NCI-H510A (cell line): ENCODE data around the gene MTSS2.

ENCODE experiments used
- DNase-seq: peaks from one replicate; lab custom pipeline; 2025; lab: John Stamatoyannopoulos, UW

MTSS2 gene

DNA sequence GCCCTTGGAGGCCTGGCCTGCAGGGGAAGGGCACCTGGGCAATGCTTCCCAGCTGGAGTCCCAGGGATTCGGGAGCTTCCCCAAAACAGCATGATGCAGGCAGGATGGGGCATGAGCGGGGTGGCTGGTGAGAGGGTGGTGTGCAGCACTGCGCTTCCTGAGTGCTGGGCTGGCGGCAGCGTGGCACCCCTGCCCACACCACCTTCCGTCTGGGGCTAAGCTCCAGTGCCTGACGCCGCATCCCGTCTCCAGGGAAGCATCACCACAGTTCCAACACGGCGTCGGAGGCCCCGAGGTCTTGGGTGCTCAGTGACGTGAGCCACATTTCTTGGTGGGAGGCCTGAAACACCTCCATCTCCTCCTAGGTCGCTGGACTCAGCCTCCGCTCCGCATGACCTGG, 13.8 kb upstream of the MTSS2 start:
- no peak for DNase-seq

DNA sequence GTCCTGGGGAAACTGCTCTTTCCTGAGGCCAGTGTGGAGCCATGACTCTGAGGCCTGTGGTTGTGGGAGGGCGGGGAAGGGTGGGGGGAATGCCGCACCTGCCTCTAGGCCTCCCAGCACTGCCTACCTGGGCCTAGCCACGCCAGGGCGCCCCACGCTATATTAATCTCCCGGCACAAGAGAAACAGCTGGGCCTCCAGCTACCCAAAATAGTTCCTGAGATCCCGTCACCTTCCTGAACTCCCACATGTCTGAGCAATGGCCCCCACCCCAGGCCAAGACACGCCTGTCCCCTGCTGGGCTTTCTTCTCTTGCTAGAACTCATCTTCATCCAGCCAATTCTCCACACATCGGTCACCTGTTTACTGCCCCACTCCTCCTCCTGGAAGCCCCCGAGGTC, 13.0 kb upstream of the MTSS2 start:
- no peak for DNase-seq

DNA sequence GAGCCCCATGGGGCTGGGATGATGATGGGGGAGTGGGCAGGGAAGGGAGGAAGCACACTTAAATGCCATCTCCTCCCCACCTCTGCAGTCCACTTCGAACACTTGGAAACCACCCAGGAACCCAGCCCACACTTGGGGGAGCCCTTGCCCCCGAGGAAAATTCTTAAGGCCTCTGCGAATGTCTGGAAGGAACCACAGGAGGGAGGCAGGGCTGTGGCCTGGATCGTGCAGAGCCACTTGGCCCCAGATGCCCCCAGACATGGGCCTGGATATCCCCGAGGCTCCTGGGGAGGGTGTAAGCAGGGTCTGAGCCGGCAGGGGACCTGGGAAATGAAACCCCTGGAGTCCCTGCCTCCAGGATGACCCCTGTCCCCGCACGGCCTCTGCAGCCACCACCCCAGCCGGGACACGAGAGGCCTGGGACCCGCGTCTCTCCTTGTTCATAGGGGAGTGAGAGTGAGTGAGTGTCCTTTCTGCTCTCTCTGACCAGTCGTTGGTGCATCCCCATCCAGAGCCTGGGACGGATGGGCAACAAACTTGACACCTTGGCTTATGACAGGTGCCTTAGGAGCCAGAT, 11.8 kb upstream of the MTSS2 start:
- DNase-seq: no peak

DNA sequence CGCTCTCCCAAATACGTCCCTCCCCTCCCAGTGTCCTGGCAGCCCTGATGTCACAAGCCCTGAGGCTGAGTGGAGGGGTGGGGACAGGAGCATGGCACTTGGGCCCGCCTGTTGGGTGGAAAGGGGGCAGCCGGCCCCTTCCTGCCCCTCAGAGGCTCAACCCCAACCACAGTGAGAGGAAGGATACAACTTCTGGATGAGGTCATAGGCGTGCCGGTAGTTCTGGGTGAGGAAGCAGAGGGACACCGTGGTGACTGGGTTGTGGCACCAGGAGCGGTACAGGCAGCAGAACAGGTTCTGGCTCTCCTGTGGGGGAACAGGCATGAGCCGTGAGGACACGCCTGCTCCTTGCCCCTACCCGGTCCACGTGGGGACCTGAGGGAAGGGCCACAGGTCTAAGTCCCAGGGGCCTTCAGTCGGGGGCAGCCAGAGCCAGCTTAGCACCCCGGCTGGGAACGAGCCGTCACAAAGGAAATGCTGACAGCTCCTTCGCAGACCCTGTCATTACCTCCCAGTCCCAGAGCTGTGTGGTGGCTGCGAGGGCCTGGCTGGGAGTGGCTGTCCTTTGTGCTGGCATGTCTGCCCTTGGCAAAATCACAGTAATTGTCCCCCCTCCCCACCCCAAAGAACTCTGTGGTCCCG, 11.2 kb upstream of the MTSS2 start:
- DNase-seq: no peak

DNA sequence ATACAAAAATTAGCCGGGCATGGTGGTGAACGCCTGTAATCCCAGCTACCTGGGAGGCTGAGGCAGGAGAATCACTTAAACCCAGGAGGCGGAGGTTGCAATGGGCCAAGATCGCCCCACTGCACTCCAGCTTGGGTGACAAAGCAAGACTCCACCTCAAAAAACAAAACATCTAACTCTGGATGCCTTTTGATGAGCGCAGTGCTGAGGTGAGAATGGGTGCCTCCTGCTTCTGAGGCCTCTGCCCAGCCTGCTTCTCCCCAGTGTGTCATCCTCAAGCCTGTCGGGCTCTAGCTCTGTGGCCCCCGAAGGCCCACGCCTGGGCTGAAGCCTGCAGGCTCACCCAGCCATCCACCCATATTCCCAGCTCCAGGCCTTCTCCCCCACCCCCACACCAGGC, 10.5 kb upstream of the MTSS2 start:
- no peak for DNase-seq

DNA sequence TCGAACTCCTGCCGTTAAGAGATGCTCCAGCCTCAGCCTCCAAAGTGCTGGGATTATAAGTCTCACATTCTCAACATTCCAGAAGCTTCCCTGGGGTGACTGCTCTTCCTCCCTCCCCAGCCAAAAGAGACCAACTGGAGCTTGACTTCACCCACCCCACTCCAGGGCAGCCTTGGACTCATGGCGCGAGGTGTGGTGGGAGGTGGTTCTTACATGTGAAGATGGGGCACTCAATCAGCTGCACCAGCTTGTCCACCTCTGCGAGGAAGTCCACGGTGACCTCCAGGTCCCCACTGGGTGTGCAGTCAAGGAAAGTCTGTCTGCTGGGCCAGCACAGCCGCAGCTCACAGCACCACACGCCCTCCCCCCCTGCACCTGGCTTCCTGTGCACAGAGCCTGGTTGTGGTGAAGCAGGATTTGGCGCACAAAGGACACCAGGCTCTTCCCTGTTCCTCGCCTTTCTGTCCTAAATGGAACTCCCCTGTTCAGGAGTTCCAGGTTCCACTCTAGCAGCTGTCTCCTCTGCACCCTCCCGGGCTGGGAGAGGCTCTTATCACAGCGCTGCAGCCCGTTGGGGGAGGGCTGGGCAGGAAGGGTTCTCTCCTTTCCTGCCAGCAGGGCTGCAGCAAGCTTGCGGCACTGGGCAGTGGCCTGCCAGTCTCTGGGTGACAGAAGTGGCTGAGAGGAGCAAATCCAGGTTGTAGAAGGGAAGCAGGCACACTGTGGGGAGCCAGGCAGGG, 9.6 kb upstream of the MTSS2 start:
- DNase-seq: peak; percentile 76

DNA sequence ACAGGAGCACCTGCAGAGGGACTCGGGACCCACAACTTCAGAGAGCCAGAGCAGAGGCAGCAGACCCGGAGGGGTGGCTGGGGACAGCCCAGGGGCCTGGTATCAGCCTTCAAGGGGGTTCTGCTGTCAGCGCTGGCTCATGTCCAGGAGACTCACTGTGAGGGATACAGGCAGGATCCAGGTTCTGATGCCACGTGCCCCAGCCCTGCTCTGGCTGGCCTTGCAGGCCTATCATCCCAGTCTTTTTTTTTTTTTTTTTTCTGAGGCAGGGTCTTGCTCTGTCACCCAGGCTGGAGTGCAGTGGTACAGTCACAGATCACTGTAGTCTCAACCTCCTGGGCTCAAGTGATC, 9.0 kb upstream of the MTSS2 start:
- no peak for DNase-seq

DNA sequence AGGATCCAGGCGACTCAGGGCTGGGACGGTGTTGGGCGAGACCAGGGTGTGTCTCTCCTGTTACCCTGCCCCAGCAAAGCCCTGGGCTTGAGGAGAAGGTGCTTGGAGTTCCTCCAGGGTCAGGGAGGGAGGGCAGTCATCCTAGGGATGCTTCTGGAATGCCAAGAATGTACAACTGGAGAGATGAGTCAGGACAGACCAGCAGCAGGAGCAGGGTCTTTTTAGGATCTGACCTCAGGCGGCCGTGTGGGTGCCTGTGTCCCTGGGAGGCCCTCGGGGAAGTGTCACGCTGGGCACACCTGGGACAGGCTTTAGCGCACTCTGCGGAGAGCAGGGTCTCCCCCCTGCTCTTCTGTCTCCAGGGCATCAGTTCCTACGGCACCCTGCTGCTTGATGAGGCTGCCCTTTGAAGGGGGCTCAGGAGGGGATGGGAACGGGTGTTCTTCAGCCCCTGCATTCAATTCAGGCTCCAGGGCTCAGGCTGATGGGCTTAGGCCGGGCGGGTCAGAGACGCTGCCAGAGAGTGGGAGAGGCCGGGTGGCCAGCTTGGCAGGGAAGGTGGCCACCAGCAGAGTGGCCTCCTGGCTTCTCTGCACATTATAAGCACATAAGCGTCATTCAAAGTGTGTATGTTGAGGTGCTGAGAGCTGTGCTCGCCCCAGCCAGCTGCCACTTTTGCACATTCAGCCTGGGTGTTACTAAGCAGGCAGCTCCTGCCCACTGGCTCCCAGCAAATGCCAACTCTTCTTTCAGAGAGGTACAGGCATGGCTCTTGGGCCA, 8.4 kb upstream of the MTSS2 start:
- no peak for DNase-seq

DNA sequence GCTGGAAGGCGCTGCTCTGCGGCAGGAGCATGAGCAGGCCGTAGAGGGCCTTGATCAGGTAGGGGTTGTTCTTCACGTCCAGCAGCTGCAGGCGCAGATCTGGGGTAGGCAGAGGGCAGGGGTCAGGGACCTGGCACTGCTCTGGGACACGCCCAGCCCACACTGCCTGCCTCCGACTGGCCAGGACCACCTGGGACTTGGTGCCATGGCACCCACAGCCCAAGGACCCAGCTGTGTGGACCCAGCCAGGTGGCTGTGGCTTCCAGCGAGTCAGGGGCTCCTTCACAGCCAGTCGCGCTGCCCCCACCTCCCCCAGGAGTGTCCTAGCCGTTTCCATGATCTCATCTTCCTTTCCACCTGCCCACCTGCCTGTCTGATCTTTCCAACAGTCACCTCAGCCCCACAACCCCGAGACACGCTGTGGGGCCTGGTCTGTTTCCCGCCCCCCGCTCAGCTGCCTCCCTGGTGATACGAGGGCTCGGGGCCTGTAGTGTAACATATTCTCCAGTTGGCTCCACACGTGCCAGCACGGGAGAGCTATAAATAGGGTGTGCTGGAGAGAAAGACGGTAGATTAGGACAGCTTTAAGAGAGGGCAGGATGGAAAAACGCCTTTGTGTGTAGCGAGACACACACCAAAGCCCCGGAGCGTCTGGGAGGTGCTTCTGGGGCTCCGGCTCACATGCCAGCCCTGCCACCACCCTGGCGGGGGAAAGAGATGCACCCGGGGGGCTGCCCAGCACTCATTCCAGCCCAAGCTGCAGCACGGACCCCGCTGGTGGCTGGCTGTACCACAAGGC, 7.2 kb upstream of the MTSS2 start:
- no peak for DNase-seq

DNA sequence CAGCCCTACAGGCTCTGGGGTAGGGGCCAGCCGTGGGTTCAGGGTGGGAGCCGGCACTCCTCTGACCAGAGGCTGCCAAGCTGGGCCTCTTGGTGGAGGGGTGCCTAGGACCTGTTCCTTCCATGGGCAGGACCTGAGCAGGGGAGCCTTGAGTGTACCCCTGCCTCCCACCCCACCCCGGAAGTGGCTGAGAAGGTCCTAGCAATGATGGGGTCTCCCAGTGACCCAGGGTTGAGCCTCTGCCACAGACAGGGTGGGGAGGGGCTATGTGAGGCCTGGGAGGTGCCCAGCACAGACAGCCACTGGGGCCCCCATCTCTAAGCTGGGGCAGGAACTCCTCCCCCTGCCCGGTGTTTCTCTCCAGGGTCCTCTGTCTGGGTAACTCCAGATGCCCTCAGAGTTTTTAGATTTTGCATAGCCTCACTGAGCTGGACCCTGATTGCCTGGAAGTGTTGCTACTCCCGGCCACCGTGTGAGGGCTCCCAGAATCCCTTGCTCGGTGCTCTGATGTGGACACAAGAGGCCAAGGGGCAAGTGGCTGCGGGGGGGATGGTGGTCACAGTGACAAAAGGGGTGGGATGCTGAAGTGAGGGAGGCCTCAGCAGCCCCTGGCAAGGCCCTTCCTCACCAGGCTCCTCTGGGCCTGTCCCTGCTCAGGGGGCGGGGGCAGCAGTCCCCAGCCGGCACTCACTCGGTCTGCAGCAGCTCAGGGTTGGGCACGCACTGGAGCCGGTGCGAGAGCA, 6.4 kb upstream of the MTSS2 start:
- no peak for DNase-seq

DNA sequence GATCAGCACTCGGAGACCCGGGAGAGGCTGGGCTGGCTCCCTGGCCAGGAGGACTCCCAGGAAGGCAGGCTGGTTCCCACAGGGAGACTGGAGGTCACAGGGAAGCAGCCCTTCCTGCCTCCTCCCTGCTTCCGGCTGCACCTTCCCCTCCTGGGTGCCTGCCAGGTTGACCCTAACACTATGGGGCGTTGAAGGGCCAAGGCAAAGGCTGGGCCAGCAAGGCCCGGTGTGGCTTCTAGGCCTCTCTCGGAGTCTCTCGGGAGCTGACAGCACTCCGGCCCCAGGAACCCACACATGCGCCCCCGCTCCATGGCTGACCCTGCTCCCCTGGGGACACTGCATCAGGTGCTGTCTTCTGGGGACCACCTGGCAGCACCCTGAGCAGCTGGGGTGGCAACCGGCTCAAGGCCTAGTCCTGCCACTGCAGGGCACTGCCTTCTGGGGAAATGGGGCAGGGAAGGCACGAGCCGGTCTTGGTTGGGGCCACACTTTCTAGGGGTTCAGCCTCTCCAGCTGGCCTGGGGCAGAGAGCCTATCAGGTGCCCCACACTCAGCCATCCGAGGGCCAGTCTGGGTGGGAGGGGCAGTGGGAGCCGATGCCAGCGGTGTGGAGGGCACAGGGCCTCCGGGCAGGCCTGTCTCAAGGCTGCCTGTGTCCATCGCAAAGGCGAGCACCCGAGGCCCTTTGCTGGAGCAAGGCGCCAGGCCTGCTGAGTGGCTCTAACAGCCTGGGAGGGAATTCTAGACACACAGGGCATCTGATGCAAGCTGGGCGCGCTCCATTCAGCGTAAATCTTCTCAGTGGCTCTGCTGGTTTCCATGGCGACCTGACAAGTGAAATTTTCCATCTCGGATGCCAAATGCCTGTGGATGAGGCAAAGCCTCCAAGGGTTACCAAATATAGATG, 5.6 kb upstream of the MTSS2 start:
- no peak for DNase-seq

DNA sequence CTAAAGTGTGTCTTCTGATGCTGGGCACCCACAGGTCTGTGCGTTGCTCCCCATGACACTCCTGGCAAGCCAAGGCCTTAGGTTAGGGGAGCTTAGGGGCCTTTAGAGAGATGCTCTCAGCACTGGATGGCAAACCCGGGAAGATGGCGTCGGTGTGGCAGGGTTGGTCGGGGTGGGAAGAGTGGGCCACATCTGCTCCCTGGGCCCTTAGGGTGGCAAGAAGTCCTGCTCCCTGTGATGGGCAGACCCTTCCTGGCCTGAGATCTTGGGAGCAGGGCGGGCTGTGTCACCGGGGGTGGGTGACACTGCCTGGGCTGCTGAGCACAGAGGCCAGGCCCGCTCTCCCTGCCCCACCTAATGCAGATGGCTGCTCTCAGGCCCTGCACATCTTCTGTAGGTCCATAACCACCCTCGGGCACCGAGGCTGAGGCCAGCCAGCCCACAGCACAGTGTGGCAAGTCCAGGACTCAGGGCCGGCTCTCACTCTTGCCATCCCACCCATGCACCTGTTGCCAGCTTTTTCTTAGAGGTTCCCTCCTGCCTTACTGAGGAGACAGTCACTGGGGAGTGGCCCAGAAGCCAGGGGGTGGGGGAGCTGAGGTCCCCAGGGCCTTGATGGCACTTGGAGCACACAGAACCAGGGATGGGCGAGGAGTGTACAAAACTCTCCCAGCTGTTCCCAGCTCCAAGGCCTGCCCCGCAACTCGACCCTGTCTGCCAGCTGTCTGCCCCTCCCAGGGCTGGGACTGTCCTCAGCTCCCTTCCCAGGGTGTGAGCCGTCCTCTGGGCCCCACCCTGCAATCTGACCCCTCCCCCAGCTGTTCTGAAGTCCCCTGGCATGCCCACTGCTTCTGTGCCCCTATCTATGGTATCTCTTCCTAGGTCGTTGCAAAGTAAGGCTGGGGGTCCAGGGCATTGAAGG, 4.4 kb upstream of the MTSS2 start:
- no peak for DNase-seq

DNA sequence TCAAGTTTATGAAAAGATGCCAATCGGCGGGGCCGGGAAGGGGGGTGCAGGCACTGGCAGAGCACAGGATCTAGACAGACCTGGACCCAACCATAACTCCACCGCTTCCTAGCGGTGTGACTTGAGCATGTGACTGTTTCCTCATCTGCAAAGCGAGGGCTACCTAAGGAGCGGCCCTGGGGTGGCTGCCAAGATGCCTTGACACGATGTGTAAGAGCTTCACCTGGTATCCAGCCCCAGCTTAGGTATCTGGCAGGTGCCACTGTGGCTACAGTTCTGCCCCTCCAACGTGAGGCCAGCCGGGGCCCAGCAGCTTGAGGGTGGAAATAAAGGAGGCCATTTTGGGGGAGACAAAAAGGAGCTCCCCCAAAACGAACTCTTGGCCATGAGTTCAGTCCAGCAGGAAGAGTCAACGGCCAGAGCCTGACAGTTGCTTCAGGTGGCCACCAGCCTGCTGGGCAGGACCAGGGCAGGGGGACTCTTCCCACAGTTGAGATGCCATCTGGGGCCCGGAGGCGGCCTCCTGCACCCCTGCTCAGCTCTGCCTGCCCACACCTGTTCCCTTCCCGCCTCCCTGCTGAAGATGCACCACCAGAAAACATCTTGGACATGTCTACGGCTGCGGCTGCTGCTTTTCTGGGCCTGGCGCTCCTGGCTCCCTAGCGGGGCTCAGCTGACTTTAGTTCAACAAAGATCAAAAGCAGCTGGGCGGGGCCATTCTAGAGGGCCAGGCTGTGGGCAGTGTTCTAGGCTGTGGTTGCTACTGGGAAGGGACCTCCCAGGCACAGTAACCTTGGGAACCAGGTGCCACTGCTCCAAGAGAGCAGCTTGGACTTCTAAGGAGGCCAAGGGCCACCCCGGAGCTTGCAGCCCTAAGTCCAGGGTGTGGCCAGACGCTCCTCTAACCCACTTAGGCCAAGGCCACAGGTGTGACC, 3.4 kb upstream of the MTSS2 start:
- DNase-seq: peak; percentile 50

DNA sequence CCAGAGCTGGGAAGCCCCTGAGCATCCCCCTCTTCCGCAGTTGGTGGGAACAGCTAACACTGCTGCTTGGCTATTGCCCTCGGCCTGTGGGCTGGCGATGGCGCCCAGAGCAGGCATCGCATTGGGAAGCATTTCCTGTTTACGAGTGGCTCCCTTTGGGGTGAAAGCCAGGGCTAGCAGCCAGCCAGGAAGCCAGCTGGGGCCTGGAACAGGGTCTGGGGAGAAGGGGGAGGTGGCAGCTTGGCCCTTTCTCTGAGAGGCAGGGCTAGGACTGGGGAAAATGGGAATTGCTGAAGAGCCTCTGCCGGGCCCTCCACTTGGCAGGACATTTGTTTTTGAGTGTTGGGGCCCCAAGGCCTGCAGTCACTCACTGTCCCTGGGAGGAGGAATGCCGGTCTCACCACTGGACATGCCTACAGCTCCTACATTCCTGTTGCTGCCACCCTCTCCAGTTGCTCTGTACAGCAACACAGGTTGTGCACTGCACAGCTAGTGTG, 2.4 kb upstream of the MTSS2 start:
- no peak for DNase-seq

DNA sequence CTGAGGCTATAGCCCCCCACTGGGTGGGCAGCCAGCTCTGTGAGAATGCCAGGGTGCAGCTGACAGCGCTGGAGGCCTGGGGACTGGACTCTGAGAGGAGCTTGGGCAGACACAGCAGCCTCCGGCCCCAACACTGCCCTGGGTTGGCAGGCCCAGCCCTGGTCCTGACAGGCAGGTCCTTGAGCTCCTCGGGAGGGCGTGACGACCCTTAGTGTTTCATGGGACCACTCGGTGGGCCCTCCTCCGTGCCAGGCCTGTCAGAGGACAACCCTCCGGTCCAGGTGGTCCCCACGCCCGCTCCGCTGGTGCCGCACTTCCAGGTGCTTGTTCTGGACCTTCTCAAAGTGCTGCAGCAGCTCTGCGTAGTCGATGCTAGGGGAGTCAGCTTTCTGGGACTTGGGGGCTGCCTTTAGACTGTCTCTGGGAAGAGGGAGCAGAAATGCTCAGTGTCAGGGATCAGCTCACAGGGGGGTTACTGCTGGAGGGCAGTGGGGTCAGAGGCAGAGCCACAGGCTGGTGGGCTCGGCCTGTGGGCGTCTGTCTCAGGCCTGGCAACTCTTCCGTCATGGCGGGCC, 1.9 kb upstream of the MTSS2 start:
- DNase-seq: no peak

DNA sequence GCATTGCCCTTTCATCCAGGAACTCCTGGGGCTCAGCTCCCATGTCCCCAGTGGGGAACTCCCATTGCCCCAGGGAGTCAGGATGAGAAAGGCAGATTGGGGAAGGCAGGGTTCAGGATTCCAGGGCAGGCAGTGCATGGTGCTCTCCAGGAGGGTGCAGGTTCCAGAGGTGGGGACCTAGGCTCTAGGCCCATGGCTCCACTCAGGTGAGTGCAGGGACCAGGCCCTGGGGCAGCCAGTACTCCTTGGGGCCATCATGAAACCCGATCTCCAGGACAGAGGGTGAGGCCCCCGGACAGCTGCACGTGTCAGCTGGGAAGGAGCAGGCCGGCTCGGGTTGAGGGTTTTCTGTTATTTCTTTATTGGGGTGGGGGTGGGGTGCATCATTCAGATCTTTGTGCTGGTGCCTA, 1.3 kb upstream of the MTSS2 start:
- DNase-seq: no peak

DNA sequence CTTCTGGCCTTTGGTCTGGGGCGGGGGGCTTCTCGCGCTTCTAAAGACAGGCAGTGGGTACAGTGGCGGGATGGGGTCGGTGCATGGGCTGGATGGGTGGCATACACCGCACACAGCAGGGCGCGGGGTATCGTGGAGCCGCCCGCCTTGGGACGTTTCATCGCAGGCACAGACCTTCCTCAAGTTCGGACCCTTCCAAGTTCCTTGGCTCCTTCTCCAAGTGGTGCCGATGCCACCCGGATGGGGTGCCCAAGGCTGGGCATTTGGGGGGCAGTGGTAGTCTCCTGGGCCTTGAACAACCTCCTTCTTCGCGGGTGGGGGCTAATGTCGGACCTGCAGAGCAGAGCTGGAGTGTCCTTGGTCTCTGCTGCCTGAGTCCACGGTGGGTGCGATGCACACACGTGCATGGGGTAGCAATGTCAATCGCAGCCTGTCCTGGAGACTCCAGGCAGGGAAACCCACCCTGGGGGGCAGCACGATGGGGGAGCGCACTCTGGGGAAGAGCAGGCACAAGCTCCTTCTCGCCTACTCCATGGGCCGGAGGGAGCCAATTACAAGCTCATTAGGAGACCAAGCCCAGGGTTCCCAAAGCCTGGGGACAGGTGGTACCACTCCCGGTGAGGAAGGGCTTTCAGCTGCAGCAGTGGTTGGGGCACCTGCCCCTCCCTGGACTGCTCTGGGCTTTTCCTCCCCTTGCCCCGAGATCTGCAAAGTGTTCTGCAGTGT, 686 bp upstream of the MTSS2 start:
- no peak for DNase-seq
